Hepatocyte (in vitro differentiated cells): ENCODE measurements around the gene BMP2.

Experiments
- CTCF ChIP-seq: fragments of 200-600 bp; sonication (generic); IDR thresholded peaks from 2 replicates; pipeline ENCODE4 v1.5.1; 2016; ENCODE audit warnings: antibody characterized with exemption, mild to moderate bottlenecking; ENCODE audit not compliant: poor library complexity
- EZH2 ChIP-seq: fragments of 200-600 bp; sonication (generic); IDR thresholded peaks from 2 replicates; pipeline ENCODE4 v1.6.1; 2016; ENCODE audit warnings: antibody characterized with exemption, mild to moderate bottlenecking, borderline replicate concordance

- TF ChIP-seq CTCF (no peak), EZH2 (no peak)
Observed at GRCh38 chr20:6764619-6765018, 2.9 kb upstream of the BMP2 start.
